Adrenal gland (tissue), 5 donors: ENCODE data around the gene PCDH9.

Experiments
- POLR2A ChIP-seq, 2 donors: fragments of 450-650 bp; IDR thresholded peaks; one replicate each; pipeline ENCODE4 v1.6.1; 2017; ENCODE audit warnings: antibody characterized with exemption in 2 of 2, mild to moderate bottlenecking in 2 of 2, moderate library complexity in 1 of 2
- TF ChIP-seq, protein P1 (sequence below), 6 experiments: fragments of 450-650 bp in 4 of 6; fragments of 200-600 bp in 2 of 6; sonication (generic) in 1 of 6; IDR thresholded peaks; 1 replicate in 5 of 6; 2 replicates in 1 of 6; pipeline versions ENCODE4 v1.5.1 to v1.8.0; 2016 to 2021; ENCODE audit warnings: antibody characterized with exemption in 6 of 6, mild to moderate bottlenecking in 2 of 6, moderate library complexity in 1 of 6
- donor health status: DM: no; HTN: no; CAD: no.

DNA sequence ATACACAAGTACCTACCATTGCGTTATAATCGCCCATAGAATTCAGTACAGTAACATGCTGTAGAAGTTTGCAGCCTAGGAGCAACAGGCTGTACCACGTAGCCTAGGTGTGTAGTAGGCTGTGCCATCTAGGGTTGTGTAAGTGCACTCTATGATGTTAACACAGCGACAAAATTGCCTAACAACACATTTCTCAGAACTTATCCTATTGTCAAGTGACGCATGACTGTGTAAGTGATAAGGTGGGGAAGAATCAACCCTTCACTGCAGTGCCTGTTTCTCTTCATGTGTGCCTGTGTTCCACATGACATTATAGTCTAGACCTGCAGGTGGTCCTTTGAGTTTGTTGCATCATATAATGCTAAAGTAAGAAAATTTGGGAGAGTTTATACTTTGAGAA, 94.0 kb downstream of the PCDH9 start:
- TF ChIP-seq, protein P1, sequence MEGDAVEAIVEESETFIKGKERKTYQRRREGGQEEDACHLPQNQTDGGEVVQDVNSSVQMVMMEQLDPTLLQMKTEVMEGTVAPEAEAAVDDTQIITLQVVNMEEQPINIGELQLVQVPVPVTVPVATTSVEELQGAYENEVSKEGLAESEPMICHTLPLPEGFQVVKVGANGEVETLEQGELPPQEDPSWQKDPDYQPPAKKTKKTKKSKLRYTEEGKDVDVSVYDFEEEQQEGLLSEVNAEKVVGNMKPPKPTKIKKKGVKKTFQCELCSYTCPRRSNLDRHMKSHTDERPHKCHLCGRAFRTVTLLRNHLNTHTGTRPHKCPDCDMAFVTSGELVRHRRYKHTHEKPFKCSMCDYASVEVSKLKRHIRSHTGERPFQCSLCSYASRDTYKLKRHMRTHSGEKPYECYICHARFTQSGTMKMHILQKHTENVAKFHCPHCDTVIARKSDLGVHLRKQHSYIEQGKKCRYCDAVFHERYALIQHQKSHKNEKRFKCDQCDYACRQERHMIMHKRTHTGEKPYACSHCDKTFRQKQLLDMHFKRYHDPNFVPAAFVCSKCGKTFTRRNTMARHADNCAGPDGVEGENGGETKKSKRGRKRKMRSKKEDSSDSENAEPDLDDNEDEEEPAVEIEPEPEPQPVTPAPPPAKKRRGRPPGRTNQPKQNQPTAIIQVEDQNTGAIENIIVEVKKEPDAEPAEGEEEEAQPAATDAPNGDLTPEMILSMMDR (IDR thresholded peaks at IDR 0.05) = no peak
- TF ChIP-seq POLR2A (IDR thresholded peaks at IDR 0.05) = no peak
